GM21619 (cell line): ENCODE data around the gene FOXO3.

Experiments
- ATAC-seq: cut with Tn5 transposase; IDR thresholded peaks from one replicate; pipeline ENCODE4 v1.9.1; 2021; ENCODE audit not compliant: unreplicated experiment

FOXO3 gene

GRCh38 chr6:108594151-108594550 is 33.4 kb downstream of the FOXO3 start:
- ATAC-seq: no peak

GRCh38 chr6:108594640-108595039 is 33.9 kb downstream of the FOXO3 start:
- ATAC-seq: no peak

GRCh38 chr6:108596956-108597355 is 36.2 kb downstream of the FOXO3 start:
- no peak for ATAC-seq

- no peak for ATAC-seq
Measured at GRCh38 chr6:108597572-108598304, 37.0 kb downstream of the FOXO3 start.

- ATAC-seq: peak; percentile 83
Measured at GRCh38 chr6:108598305-108598863, 37.7 kb downstream of the FOXO3 start.

- ATAC-seq: no peak
Measured at GRCh38 chr6:108604156-108604555, 43.4 kb downstream of the FOXO3 start.

GRCh38 chr6:108606250-108606690 is 45.6 kb downstream of the FOXO3 start:
- no peak for ATAC-seq

- ATAC-seq: no peak
Measured at GRCh38 chr6:108608453-108609275, 47.9 kb downstream of the FOXO3 start.

GRCh38 chr6:108609276-108609769 is 48.6 kb downstream of the FOXO3 start:
- ATAC-seq: no peak

GRCh38 chr6:108610270-108610839 is 49.6 kb downstream of the FOXO3 start:
- no peak for ATAC-seq

- ATAC-seq: no peak
Measured at GRCh38 chr6:108610957-108611586, 50.4 kb downstream of the FOXO3 start.

GRCh38 chr6:108612852-108613251 is 52.1 kb downstream of the FOXO3 start:
- ATAC-seq: no peak

GRCh38 chr6:108616544-108616943 is 55.8 kb downstream of the FOXO3 start:
- ATAC-seq: no peak

- no peak for ATAC-seq
Measured at GRCh38 chr6:108616973-108617372, 56.3 kb downstream of the FOXO3 start.

- ATAC-seq: no peak
Measured at GRCh38 chr6:108618623-108619152, 58.0 kb downstream of the FOXO3 start.

GRCh38 chr6:108619431-108620197 is 58.9 kb downstream of the FOXO3 start:
- no peak for ATAC-seq

GRCh38 chr6:108621117-108621516 is 60.4 kb downstream of the FOXO3 start:
- no peak for ATAC-seq

- no peak for ATAC-seq
Measured at GRCh38 chr6:108622641-108623298, 62.1 kb downstream of the FOXO3 start.

- ATAC-seq: no peak
Measured at GRCh38 chr6:108623995-108624394, 63.3 kb downstream of the FOXO3 start.
